ENCODE data around the gene SYNE2. TPM values are rescaled to one million over a fixed set of nuclear protein-coding genes. Genes with fewer than 3 reads are reported as not detected.
"Not testable (repeated sequence)": the region's sequence is repeated elsewhere in the genome, so short reads cannot be mapped to it uniquely, and the experiment has no call there.

The SYNE2 gene
- total RNA-seq = 100 to 1,000 TPM; 259 to 280 TPM
- 100 to 1,000 TPM in 1 of 2 donors, 10 to 100 TPM in 1; 14.2 to 120 TPM for polyA plus RNA-seq

GRCh38 chr14:63852817-63853731 is at the start of gene SYNE2:
Gene SYNE2 (plus strand): TSS chr14:63853004. CDS start chr14:63909149, 56,145 bp downstream.
- intact Hi-C loops (cut with micrococcal nuclease) = loop anchor here (1.0 to 10.0 kb wide), 6 partner anchors 11 to 650 kb away; partner anchors contain the start of genes PPP2R5E, SGPP1 and ZBTB25
- POLR2A ChIA-PET (ENCODE audit: partially characterized antibody) = interaction anchor here (0.7 to 7.6 kb wide), 23 partner anchors 9 to 393 kb away, joined by 3 to 202 read pairs (median 5); no protein-coding TSS in a partner anchor

GRCh38 chr14:63803221-63803791 is 49.5 kb upstream of the SYNE2 start:
- H3K36me3 Mint-ChIP-seq; CTCF ChIA-PET (ENCODE audit: partially characterized antibody); H3K27ac ChIP-seq (ENCODE audit: low read depth, low read length); H3K27me3 ChIP-seq (ENCODE audit: insufficient read depth, low read length); DNase-seq; H3K4me3 Mint-ChIP-seq; H3K27ac Mint-ChIP-seq; H3K4me1 ChIP-seq (ENCODE audit: insufficient read depth, low read length); H3K4me1 Mint-ChIP-seq; H3K36me3 ChIP-seq (ENCODE audit: insufficient read depth, low read length); H3K9me3 ChIP-seq (ENCODE audit: control insufficient read depth in 1 of 2, low read length in 2 of 2); H3K27me3 Mint-ChIP-seq; H3K9me3 Mint-ChIP-seq; POLR2A ChIA-PET (ENCODE audit: partially characterized antibody); intact Hi-C loops (cut with micrococcal nuclease); H3K4me3 ChIP-seq (ENCODE audit: low read length in 2 of 2): not testable (repeated sequence)

More at GRCh38 chr14:63852817-63853731, at the start of gene SYNE2:
- peak within 1 kb of the TSS; percentile 79 for H3K27ac ChIP-seq (ENCODE audit: low read depth, low read length)
- no peaks in the 10 kb centered on the region for H3K9me3 ChIP-seq (ENCODE audit: control insufficient read depth in 1 of 2, low read length in 2 of 2)
- H3K4me1 ChIP-seq (ENCODE audit: insufficient read depth, low read length) = peaks cover 42% of the 10 kb centered on the region
- Mint-ChIP-seq H3K27me3 (peaks cover 0 to 3% of the 10 kb centered on the region in 2 donors), H3K4me1 (peaks cover 29 to 47% (median 38%) of the 10 kb centered on the region in 4 donors), H3K9me3 (peaks cover 0 to 3% (median 0%) of the 10 kb centered on the region in 8 donors), H3K36me3 (peaks cover 5 to 17% of the 10 kb centered on the region in 2 donors), H3K27ac (peak within 1 kb of the TSS; percentile 93 to 98 (median 97)), H3K4me3 (peak within 1 kb of the TSS; percentile 97 to 99 (median 99))
- H3K36me3 ChIP-seq (ENCODE audit: insufficient read depth, low read length) = no peaks in the 10 kb centered on the region
- H3K4me3 ChIP-seq (ENCODE audit: low read length in 2 of 2) = peak within 1 kb of the TSS; percentile 68 to 72
- CTCF ChIA-PET (ENCODE audit: partially characterized antibody) = interaction anchor here (0.7 to 4.5 kb wide), 22 partner anchors 10 to 142 kb away, joined by 3 to 23 read pairs (median 4); no protein-coding TSS in a partner anchor
- DNase-seq = peak; percentile 78 to 85 (median 82)
- no peaks in the 10 kb centered on the region for H3K27me3 ChIP-seq (ENCODE audit: insufficient read depth, low read length)

GRCh38 chr14:63806064-63806463 is 46.7 kb upstream of the SYNE2 start:
- H3K27ac ChIP-seq (ENCODE audit: low read depth, low read length); H3K27ac Mint-ChIP-seq; H3K4me1 ChIP-seq (ENCODE audit: insufficient read depth, low read length); H3K36me3 ChIP-seq (ENCODE audit: insufficient read depth, low read length); H3K9me3 Mint-ChIP-seq; H3K4me3 Mint-ChIP-seq; H3K36me3 Mint-ChIP-seq; H3K4me1 Mint-ChIP-seq; H3K27me3 ChIP-seq (ENCODE audit: insufficient read depth, low read length); DNase-seq; intact Hi-C loops (cut with micrococcal nuclease); H3K4me3 ChIP-seq (ENCODE audit: low read length in 2 of 2); H3K9me3 ChIP-seq (ENCODE audit: control insufficient read depth in 1 of 2, low read length in 2 of 2); H3K27me3 Mint-ChIP-seq; POLR2A ChIA-PET (ENCODE audit: partially characterized antibody): not testable (repeated sequence)
- CTCF ChIA-PET (ENCODE audit: partially characterized antibody) = interaction anchor here (0.6 to 1.0 kb wide), 2 partner anchors 217 to 489 kb away, joined by 3 to 4 read pairs; no protein-coding TSS in a partner anchor

- DNase-seq; intact Hi-C loops (cut with micrococcal nuclease); H3K27ac ChIP-seq (ENCODE audit: low read depth, low read length); POLR2A ChIA-PET (ENCODE audit: partially characterized antibody); H3K9me3 ChIP-seq (ENCODE audit: control insufficient read depth in 1 of 2, low read length in 2 of 2); CTCF ChIA-PET (ENCODE audit: partially characterized antibody); H3K4me1 Mint-ChIP-seq; H3K27ac Mint-ChIP-seq; H3K36me3 Mint-ChIP-seq; H3K27me3 Mint-ChIP-seq; H3K4me3 ChIP-seq (ENCODE audit: low read length in 2 of 2); H3K4me1 ChIP-seq (ENCODE audit: insufficient read depth, low read length); H3K36me3 ChIP-seq (ENCODE audit: insufficient read depth, low read length); H3K27me3 ChIP-seq (ENCODE audit: insufficient read depth, low read length): not testable (repeated sequence)
- Mint-ChIP-seq H3K9me3 (peaks cover 0 to 22% (median 14%) of the 10 kb centered on the region in 8 donors), H3K4me3 (peak overlapping the region in 1 of 8 donors; percentile 21)
Measured at GRCh38 chr14:63811692-63812091, 41.1 kb upstream of the SYNE2 start.

- H3K4me1 ChIP-seq (ENCODE audit: insufficient read depth, low read length) = no peaks in the 10 kb centered on the region
- no peaks in the 10 kb centered on the region for H3K9me3 Mint-ChIP-seq
- DNase-seq = no peak
- H3K27me3 Mint-ChIP-seq = no peaks in the 10 kb centered on the region
- intact Hi-C loops (cut with micrococcal nuclease) = no loop called here
- no peak overlapping the region for H3K4me3 ChIP-seq (ENCODE audit: low read length in 2 of 2)
- no peak overlapping the region for H3K27ac ChIP-seq (ENCODE audit: low read depth, low read length)
- no peaks in the 10 kb centered on the region for H3K36me3 Mint-ChIP-seq
- H3K36me3 ChIP-seq (ENCODE audit: insufficient read depth, low read length) = no peaks in the 10 kb centered on the region
- H3K9me3 ChIP-seq (ENCODE audit: control insufficient read depth in 1 of 2, low read length in 2 of 2) = no peaks in the 10 kb centered on the region
- POLR2A ChIA-PET (ENCODE audit: partially characterized antibody) = no interaction called here
- no peak overlapping the region for H3K27ac Mint-ChIP-seq
- CTCF ChIA-PET (ENCODE audit: partially characterized antibody) = no interaction called here
- no peaks in the 10 kb centered on the region for H3K4me1 Mint-ChIP-seq
- no peaks in the 10 kb centered on the region for H3K27me3 ChIP-seq (ENCODE audit: insufficient read depth, low read length)
- no peak overlapping the region for H3K4me3 Mint-ChIP-seq
Measured at GRCh38 chr14:63833728-63834127, 19.1 kb upstream of the SYNE2 start.

GRCh38 chr14:63840981-63841380 is 11.8 kb upstream of the SYNE2 start:
- Mint-ChIP-seq H3K4me1 (peaks cover 0 to 4% (median 1%) of the 10 kb centered on the region in 4 donors), H3K4me3 (no peak overlapping the region), H3K36me3 (peaks cover 0 to 3% of the 10 kb centered on the region in 2 donors), H3K27me3 (no peaks in the 10 kb centered on the region), H3K9me3 (peaks cover 0 to 13% (median 5%) of the 10 kb centered on the region in 8 donors), H3K27ac (peak overlapping the region in 1 of 7 donors; percentile 16)
- POLR2A ChIA-PET (ENCODE audit: partially characterized antibody) = interaction anchor here (1.1 kb wide), 1 partner anchor 172 kb away, joined by 3 read pairs; no protein-coding TSS in a partner anchor
- Histone ChIP-seq H3K9me3 (ENCODE audit: control insufficient read depth in 1 of 2, low read length in 2 of 2) (no peaks in the 10 kb centered on the region), H3K4me3 (ENCODE audit: low read length in 2 of 2) (no peak overlapping the region), H3K36me3 (ENCODE audit: insufficient read depth, low read length) (no peaks in the 10 kb centered on the region), H3K27ac (ENCODE audit: low read depth, low read length) (no peak overlapping the region), H3K27me3 (ENCODE audit: insufficient read depth, low read length) (no peaks in the 10 kb centered on the region), H3K4me1 (ENCODE audit: insufficient read depth, low read length) (peaks cover 6% of the 10 kb centered on the region)
- intact Hi-C loops (cut with micrococcal nuclease) = no loop called here
- CTCF ChIA-PET (ENCODE audit: partially characterized antibody) = interaction anchor here (0.7 to 2.8 kb wide), 15 partner anchors 11 to 454 kb away, joined by 3 to 11 read pairs (median 3); partner anchors contain the start of gene SYNE2
- DNase-seq = peak; percentile 61 to 72 (median 63)

- H3K4me1 Mint-ChIP-seq = peaks cover 0 to 4% (median 2%) of the 10 kb centered on the region in 4 donors
Measured at GRCh38 chr14:63843796-63844195, 9.0 kb upstream of the SYNE2 start.

More at GRCh38 chr14:63843796-63844195, 9.0 kb upstream of the SYNE2 start:
- CTCF ChIA-PET (ENCODE audit: partially characterized antibody) = no interaction called here
- POLR2A ChIA-PET (ENCODE audit: partially characterized antibody) = no interaction called here
- Histone ChIP-seq H3K36me3 (ENCODE audit: insufficient read depth, low read length) (no peaks in the 10 kb centered on the region), H3K27ac (ENCODE audit: low read depth, low read length) (no peak overlapping the region), H3K4me1 (ENCODE audit: insufficient read depth, low read length) (peaks cover 7% of the 10 kb centered on the region), H3K4me3 (ENCODE audit: low read length in 2 of 2) (no peak overlapping the region), H3K9me3 (ENCODE audit: control insufficient read depth in 1 of 2, low read length in 2 of 2) (no peaks in the 10 kb centered on the region), H3K27me3 (ENCODE audit: insufficient read depth, low read length) (no peaks in the 10 kb centered on the region)
- no peak for DNase-seq
- intact Hi-C loops (cut with micrococcal nuclease) = no loop called here
- Mint-ChIP-seq H3K4me3 (no peak overlapping the region), H3K36me3 (peaks cover 0 to 3% of the 10 kb centered on the region in 2 donors), H3K27ac (no peak overlapping the region), H3K27me3 (no peaks in the 10 kb centered on the region), H3K9me3 (peaks cover 0 to 13% (median 5%) of the 10 kb centered on the region in 8 donors)
